GM19239 (cell line): ENCODE results near the gene CENPS.
"Not testable (repeated sequence)": the region's sequence is repeated elsewhere in the genome, so short reads cannot be mapped to it uniquely, and the experiment has no call there.

Experiments used
- DNase-seq: peaks from one replicate; pipeline ENCODE4 v3.0.0; 2011; ENCODE audit warnings: low spot score; ENCODE audit not compliant: insufficient read length
- FAIRE-seq: peaks from 2 replicates; lab custom pipeline; 2011; peaks lifted over from hg19 to GRCh38; lab: Jason Lieb, UNC

Gene CENPS

GRCh38 chr1:10446790-10447422, 16.7 kb downstream of the CENPS start:
- FAIRE-seq (no peak), DNase-seq (no peak)

- FAIRE-seq (no peak), DNase-seq (no peak)
These were observed 19.5 kb downstream of the CENPS start, which contains the start of gene CORT for GRCh38 chr1:10449751-10450150. CORT (plus strand) TSS chr1:10450031; CDS start chr1:10450224, 193 bp downstream.

DNA sequence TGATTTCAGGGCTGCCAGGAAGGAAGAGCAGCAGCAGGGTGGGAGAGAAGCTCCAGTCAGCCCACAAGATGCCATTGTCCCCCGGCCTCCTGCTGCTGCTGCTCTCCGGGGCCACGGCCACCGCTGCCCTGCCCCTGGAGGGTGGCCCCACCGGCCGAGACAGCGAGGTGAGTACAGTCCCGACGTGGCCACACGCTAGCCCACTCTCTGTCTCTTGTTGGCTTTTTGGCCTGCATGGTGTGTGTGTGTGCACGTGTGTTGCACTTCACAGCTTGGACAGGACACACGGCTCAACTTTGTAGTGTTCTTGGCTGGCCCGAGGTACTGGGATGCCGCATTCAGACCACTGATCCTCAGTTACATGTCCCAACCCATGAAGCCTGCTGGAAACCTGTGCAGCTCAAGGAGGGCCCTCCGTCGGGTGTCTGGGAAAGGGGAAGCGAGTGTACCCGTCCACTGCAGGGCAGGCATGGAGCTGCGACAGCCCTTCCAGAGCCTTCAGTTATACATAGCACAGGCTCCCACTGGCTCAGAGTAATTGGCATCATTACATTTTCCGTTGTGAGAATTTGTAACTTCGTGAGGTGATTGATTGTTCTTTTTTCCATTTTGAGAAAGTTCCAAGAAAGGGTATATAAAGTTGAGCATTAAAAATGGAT, 20.1 kb downstream of the CENPS start:
- FAIRE-seq (no peak), DNase-seq (no peak)

GRCh38 chr1:10450836-10451235, 20.6 kb downstream of the CENPS start:
- no peak for FAIRE-seq
- no peak for DNase-seq

DNA sequence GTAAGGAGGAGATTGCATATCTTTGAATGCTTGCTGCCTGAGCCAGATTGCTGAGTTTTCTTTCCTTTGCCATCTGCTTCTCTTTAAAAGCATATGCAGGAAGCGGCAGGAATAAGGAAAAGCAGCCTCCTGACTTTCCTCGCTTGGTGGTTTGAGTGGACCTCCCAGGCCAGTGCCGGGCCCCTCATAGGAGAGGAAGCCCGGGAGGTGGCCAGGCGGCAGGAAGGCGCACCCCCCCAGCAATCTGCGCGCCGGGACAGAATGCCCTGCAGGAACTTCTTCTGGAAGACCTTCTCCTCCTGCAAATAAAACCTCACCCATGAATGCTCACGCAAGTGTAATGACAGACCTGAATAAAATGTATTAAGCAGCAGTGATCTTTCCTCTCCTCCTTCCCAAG, 21.1 kb downstream of the CENPS start:
- FAIRE-seq (no peak), DNase-seq (no peak)

DNA sequence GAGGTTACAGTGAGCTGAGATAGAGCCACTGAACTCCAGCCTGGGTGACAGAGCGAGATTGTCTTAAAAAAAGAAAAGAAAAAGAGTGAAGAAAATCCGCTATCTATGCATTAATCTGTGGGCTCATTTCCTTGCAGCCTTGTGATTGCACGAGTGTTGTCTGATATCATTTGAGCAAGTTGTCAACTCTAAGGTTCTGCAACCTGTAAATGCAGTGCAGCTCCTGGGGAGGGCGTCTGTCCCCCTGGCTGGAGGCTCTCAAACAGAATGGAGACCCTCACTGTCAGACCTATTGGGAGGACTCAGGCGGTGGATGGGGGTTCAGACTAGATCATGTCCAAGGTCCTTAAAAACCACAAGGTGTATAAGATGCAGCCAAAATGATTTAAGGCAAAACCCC, 25.8 kb downstream of the CENPS start:
- FAIRE-seq, result no peak
- DNase-seq, result no peak

- FAIRE-seq, result peak; percentile 52
- DNase-seq, result no peak
These were observed 26.4 kb downstream of the CENPS start for GRCh38 chr1:10456661-10457060.

- not testable (repeated sequence) for DNase-seq, FAIRE-seq
These were observed 27.2 kb downstream of the CENPS start for GRCh38 chr1:10457462-10457861.

- FAIRE-seq (no peak), DNase-seq (no peak)
These were observed 27.6 kb downstream of the CENPS start for GRCh38 chr1:10457875-10458274.

GRCh38 chr1:10459184-10459583, 29.0 kb downstream of the CENPS start:
- FAIRE-seq (no peak), DNase-seq (no peak)

DNA sequence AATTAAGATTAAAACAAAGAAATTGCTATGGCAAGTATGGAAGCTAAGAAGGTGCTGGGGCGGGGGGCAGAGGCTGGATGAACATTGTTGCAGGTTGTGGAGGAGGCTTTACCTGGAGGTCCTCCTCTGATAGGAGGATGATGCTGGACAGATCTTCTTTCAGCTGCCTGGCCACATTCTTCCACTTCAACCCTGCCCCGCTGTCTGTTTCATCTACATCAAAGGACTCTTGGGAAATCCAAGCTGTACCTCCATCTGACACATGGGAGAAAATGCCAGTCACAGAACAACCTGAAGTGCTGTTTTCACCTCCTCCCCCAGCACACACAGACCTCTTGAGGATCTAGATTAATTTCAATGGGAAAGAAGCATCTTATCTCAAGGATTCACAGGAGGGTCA, 36.8 kb downstream of the CENPS start:
- DNase-seq (no peak), FAIRE-seq (no peak)

DNA sequence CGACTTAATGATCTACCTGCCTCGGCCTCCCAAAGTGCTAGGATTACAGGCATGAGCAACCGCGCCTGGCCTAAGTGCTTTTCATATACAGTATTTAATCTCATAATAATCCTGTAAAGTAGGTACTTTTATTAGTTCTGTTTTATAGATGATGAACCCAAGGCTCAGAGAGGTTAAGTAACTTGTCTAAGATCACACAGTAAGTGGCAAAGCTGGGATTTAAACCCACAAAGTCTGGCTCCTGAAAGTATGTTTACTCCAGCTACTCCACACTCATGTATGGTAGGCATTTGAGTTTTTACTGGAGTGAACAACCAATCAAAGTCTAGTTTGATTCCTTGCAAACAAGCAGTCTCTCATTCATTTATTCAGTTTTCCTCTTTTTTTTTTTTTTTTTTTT, 39.8 kb downstream of the CENPS start:
- FAIRE-seq (no peak), DNase-seq (no peak)

DNA sequence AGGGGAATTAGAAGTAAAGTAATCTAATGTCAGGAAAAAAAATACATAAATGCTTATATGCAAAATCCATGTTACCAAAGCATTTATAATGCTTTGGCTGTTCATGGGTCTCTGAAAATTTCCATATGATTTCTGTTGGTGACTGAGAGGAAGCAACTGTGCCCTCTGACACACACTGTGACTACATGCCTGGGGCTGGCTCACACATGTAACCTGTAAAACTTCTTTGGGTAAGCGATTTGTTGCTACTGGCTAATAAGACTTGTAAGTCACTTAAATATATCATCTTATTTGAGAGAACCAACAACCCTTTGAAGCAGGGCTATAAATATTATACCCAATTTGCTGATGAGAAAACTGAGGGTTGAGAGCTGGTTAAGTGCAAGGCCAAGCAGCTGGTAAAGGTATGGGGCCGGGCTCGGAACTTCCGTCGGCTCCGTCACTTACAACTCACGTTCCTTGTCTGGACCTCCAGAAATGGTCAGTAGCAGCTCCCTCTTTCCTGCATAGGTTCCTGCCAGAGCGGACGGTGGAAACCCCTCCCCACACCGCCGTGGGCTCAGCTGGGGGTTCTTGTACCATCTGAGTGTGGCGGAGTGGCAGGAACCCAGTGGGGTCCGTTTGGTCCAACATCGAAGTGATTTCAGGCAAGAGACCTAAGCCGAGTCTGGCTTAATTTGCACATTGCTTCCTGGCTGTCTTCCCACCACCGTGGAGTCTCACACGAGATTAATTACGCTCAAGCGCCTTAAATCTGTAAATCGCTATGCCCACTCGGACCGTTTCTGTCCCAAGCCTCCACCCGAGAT, 41.4 kb downstream of the CENPS start:
- FAIRE-seq, result no peak
- no peak for DNase-seq

- DNase-seq (peak; percentile 89), FAIRE-seq (peak; percentile 95)
These were observed 42.2 kb downstream of the CENPS start, which contains the start of gene DFFA for GRCh38 chr1:10472220-10473144. DFFA (minus strand) TSS chr1:10472529; CDS start chr1:10472458, 71 bp downstream.

GRCh38 chr1:10473145-10473765, 43.0 kb downstream of the CENPS start:
- DNase-seq (no peak), FAIRE-seq (no peak)

GRCh38 chr1:10474309-10474612, 44.0 kb downstream of the CENPS start:
- DNase-seq, FAIRE-seq: not testable (repeated sequence)

DNA sequence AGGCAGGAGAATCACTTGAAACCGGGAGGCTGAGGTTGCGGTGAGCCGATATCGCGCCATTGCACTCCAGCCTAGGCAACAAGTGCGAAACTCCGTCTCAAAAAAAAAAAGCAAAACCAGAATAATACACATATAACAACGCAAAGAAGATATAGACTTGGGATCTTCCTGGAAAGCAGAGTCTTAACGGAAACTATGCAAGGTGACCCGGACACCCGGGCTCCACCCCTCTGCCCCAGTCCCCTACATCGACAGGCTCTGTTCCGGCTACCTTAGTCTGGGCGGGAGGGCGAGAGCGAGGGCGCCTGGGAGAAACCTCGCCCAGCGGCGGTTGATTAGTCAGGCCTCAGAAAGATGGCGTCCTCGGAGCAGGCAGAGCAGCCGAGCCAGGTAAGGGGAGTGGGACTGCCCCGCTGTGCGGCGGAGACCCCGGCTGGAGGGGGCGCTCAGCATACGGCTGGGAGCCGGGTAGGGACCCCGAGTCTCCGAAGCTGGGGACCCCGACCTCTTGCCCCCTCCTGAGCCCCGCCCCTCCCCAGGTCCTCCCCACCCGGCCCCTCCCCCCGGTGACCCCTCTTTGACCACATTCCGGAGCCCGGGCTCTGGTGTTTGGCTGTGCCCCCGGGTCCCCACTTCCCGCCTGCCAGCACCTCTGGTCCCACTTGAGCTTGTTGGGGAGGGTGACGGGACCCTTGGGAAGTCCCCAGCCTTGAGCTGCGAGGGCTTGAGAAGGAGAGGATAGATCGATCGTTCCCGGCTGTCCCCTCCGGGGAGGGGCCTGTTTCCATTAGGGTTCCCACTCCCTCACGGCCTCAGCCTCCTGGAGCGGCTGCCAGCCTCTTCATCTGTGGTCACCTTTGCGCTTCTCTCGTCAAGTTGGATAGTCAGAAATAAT, 44.6 kb downstream of the CENPS start, which contains the start of gene PEX14:
Gene PEX14 (plus strand): TSS at position 338 of the 895 bp plus-strand sequence. CDS start 17 bp downstream, at position 355.
- peak; percentile 84 for FAIRE-seq

GRCh38 chr1:10475510-10475909, 45.3 kb downstream of the CENPS start:
- FAIRE-seq (no peak), DNase-seq (no peak)

More for the DNA sequence above, 44.6 kb downstream of the CENPS start, which contains the start of gene PEX14:
- peak; percentile 80 for DNase-seq
